B cell (primary cell): ENCODE data around the gene ARHGAP6.

Experiments
- EZH2 ChIP-seq: IDR thresholded peaks from 2 replicates; pipeline ENCODE4 v1.6.1; 2012; ENCODE audit warnings: borderline replicate concordance, low read depth, mild to moderate bottlenecking, moderate library complexity, low read length; ENCODE audit not compliant: insufficient read depth, poor library complexity, severe bottlenecking
- TF ChIP-seq, protein P1 (sequence below): fragments of 200-600 bp; IDR thresholded peaks from one replicate; pipeline ENCODE4 v1.8.0; 2022; ENCODE audit warnings: antibody characterized with exemption, mild to moderate bottlenecking

DNA sequence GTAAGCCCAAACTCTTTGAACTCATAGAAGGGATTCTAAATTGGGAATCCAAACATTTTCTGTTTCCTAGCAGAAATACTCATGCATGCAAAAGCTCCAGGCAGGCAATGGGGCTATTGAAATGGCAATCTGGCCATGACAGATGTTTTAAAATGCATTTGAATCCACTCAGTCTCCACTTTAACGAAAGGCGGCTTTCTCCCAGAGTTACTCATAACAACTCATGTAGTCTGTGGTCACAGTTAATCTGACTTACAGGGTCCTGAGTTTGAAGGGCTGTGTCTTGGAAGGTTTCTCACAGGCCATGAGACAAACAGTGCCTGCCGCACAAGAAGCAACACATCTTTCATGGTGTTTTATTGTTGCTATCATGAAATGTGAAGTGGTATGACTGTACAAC is 186.8 kb downstream of the ARHGAP6 start:
- TF ChIP-seq, protein P1, sequence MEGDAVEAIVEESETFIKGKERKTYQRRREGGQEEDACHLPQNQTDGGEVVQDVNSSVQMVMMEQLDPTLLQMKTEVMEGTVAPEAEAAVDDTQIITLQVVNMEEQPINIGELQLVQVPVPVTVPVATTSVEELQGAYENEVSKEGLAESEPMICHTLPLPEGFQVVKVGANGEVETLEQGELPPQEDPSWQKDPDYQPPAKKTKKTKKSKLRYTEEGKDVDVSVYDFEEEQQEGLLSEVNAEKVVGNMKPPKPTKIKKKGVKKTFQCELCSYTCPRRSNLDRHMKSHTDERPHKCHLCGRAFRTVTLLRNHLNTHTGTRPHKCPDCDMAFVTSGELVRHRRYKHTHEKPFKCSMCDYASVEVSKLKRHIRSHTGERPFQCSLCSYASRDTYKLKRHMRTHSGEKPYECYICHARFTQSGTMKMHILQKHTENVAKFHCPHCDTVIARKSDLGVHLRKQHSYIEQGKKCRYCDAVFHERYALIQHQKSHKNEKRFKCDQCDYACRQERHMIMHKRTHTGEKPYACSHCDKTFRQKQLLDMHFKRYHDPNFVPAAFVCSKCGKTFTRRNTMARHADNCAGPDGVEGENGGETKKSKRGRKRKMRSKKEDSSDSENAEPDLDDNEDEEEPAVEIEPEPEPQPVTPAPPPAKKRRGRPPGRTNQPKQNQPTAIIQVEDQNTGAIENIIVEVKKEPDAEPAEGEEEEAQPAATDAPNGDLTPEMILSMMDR, result no peak
- TF ChIP-seq EZH2, result no peak
